Hepatocyte (in vitro differentiated cells): Measurements from ENCODE around the gene PORCN. TPM values are rescaled to one million over a fixed set of nuclear protein-coding genes. Genes with fewer than 3 reads are reported as not detected.

Experiments
- DNase-seq: peaks from one replicate; pipeline ENCODE4 v3.0.0-alpha.2; 2016; ENCODE audit warnings: low spot score
- H2AFZ ChIP-seq: fragments of 200-600 bp; sonication (generic); 2 replicates; pipeline ENCODE4 v1.6.0; 2016; ENCODE audit warnings: antibody characterized with exemption, mild to moderate bottlenecking
- H3K27ac ChIP-seq: fragments of 200-600 bp; sonication (generic); 2 replicates; pipeline ENCODE4 v1.5.1; 2016; ENCODE audit warnings: mild to moderate bottlenecking
- H3K27me3 ChIP-seq: fragments of 200-600 bp; sonication (generic); 2 replicates; pipeline ENCODE4 v1.6.1; 2016
- H3K36me3 ChIP-seq: fragments of 200-600 bp; sonication (generic); replicated peaks from 2 replicates; pipeline ENCODE4 v1.5.1; 2016; ENCODE audit warnings: low read depth; ENCODE audit not compliant: insufficient read depth
- H3K4me1 ChIP-seq: fragments of 200-600 bp; sonication (generic); 2 replicates; pipeline ENCODE4 v1.5.1; 2016; ENCODE audit warnings: mild to moderate bottlenecking, moderate library complexity; ENCODE audit not compliant: insufficient read depth
- H3K4me2 ChIP-seq: fragments of 200-600 bp; sonication (generic); 2 replicates; pipeline ENCODE4 v1.6.0; 2016
- H3K4me3 ChIP-seq: fragments of 200-600 bp; sonication (generic); 2 replicates; pipeline ENCODE4 v1.5.1; 2016; ENCODE audit warnings: mild to moderate bottlenecking
- H3K79me2 ChIP-seq: fragments of 200-600 bp; sonication (generic); 2 replicates; pipeline ENCODE4 v1.6.0; 2017; ENCODE audit warnings: mild to moderate bottlenecking
- H3K9me2 ChIP-seq: fragments of 200-600 bp; sonication (generic); replicated peaks from 2 replicates; pipeline ENCODE4 v1.6.0; 2017; ENCODE audit warnings: mild to moderate bottlenecking; ENCODE audit not compliant: insufficient read depth
- H3K9me3 ChIP-seq: fragments of 200-600 bp; sonication (generic); 2 replicates; pipeline ENCODE4 v1.5.1; 2016; ENCODE audit warnings: low read depth, mild to moderate bottlenecking
- H4K20me1 ChIP-seq: fragments of 200-600 bp; sonication (generic); 2 replicates; pipeline ENCODE4 v1.6.0; 2016; ENCODE audit warnings: mild to moderate bottlenecking; ENCODE audit not compliant: insufficient read depth, poor library complexity, severe bottlenecking
- CTCF ChIP-seq: fragments of 200-600 bp; sonication (generic); IDR thresholded peaks from 2 replicates; pipeline ENCODE4 v1.5.1; 2016; ENCODE audit warnings: antibody characterized with exemption, mild to moderate bottlenecking; ENCODE audit not compliant: poor library complexity
- EZH2 ChIP-seq: fragments of 200-600 bp; sonication (generic); IDR thresholded peaks from 2 replicates; pipeline ENCODE4 v1.6.1; 2016; ENCODE audit warnings: antibody characterized with exemption, mild to moderate bottlenecking, borderline replicate concordance
- EZH2phosphoT487 ChIP-seq: fragments of 200-600 bp; sonication (generic); IDR thresholded peaks from one replicate; pipeline ENCODE4 v1.6.1; 2018; ENCODE audit warnings: antibody characterized with exemption, mild to moderate bottlenecking, low read depth, moderate library complexity; ENCODE audit not compliant: unreplicated experiment, severe bottlenecking
- WGBS: methylation state at CpG from one replicate; pipeline ENCODE4 v1.1.6; 2016; ENCODE audit warnings: low lambda C conversion rate; ENCODE audit errors: missing lambda C conversion rate; 5-methylcytosine and 5-hydroxymethylcytosine counted together
- polyA plus RNA-seq: library from polyadenylated mRNA; unstranded; fragments of >200 nt; fragmentation: Nextera tagmentation; extraction: Ambion mirVana; gene quantifications from 2 replicates; pipeline ENCODE4 v1.2.1, GENCODE V29; 2016
- total RNA-seq: library from RNA; depleted of rRNA; stranded (reverse); fragments of >200 nt; gene quantifications from 2 replicates; pipeline ENCODE4 v1.2.3, GENCODE V29; 2014

PORCN gene
- total and polyA plus RNA-seq, 2 experiments from 2014 or later, result 7.9 to 12.8 TPM

- no peak overlapping the region for H2AFZ ChIP-seq
- no peaks in the 10 kb centered on the region for H3K9me3 ChIP-seq
- no peaks in the 10 kb centered on the region for H3K36me3 ChIP-seq
- H3K79me2 ChIP-seq, result no peaks in the 10 kb centered on the region
- no peak overlapping the region for H3K4me2 ChIP-seq
- no peak overlapping the region for H3K4me3 ChIP-seq
- no peaks in the 10 kb centered on the region for H3K4me1 ChIP-seq
- no peaks in the 10 kb centered on the region for H4K20me1 ChIP-seq
- peak overlapping the region; percentile 21 for H3K27ac ChIP-seq
- H3K27me3 ChIP-seq, result no peaks in the 10 kb centered on the region
- DNase-seq, result no peak
- no peaks in the 10 kb centered on the region for H3K9me2 ChIP-seq
- no peak for TF ChIP-seq EZH2
- TF ChIP-seq EZH2phosphoT487, result no peak
- TF ChIP-seq CTCF, result no peak
- WGBS, result 75% methylated on average over 3 of the region's 3 CpGs
Measured at GRCh38 chrX:48488034-48488433, 20.8 kb upstream of the PORCN start.

- Histone ChIP-seq H3K79me2 (no peaks in the 10 kb centered on the region), H3K27me3 (no peaks in the 10 kb centered on the region), H2AFZ (no peak overlapping the region), H3K9me2 (no peaks in the 10 kb centered on the region), H3K4me3 (no peak overlapping the region), H3K9me3 (no peaks in the 10 kb centered on the region), H3K27ac (no peak overlapping the region), H4K20me1 (no peaks in the 10 kb centered on the region), H3K4me1 (no peaks in the 10 kb centered on the region), H3K4me2 (no peak overlapping the region), H3K36me3 (no peaks in the 10 kb centered on the region)
- TF ChIP-seq EZH2 (no peak), CTCF (no peak), EZH2phosphoT487 (no peak)
- WGBS, result 81% methylated on average over 9 of the region's 9 CpGs
- DNase-seq, result no peak
Measured at GRCh38 chrX:48489296-48489695, 19.5 kb upstream of the PORCN start.

DNA sequence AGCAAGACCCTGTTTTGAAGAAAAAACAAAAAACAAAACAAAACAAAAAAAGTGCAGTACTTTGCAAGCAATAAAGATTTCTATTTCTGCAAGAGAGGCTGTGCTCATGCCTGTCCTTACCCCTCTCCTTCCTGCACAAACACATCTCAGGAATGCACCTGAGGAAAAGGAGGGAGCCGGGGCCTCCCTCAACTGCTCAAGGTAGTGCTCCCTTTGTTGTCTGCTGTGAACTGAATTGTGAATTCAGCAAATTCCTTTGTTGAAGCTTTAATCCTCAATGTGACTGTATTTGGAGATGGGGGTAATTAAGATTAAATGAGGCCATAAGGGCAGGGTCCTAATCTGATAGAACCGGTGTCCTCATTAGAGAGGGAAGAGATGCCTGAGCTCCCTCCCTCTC lies 18.9 kb upstream of the PORCN start:
- Histone ChIP-seq H3K9me3 (no peaks in the 10 kb centered on the region), H3K4me1 (no peaks in the 10 kb centered on the region), H3K36me3 (no peaks in the 10 kb centered on the region), H2AFZ (no peak overlapping the region), H3K79me2 (no peaks in the 10 kb centered on the region), H3K27ac (no peak overlapping the region), H3K4me3 (no peak overlapping the region), H3K4me2 (no peak overlapping the region), H3K27me3 (no peaks in the 10 kb centered on the region), H3K9me2 (no peaks in the 10 kb centered on the region), H4K20me1 (no peaks in the 10 kb centered on the region)
- DNase-seq, result no peak
- no peak for TF ChIP-seq CTCF
- WGBS, result 59% methylated on average over 2 of the region's 2 CpGs

DNA sequence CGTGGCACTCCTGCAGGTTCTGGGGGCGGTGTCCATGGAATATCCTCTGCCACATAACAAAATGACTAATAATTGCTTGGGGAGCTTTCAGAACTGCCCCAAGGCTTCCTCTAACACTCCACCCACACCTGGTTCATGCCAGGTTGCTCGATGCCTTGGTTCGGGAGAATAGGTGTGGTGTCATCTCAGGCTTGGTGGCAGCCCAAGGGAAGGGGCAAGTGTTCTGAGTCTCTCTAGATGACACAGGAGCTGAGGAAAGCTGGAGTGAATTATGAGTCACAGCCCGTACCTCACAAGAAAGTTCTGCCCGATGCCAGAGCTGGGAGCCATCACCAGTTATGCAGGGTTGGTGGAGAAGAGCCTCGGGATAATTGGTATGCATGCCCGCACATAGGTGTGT lies 18.1 kb upstream of the PORCN start:
- no peaks in the 10 kb centered on the region for H4K20me1 ChIP-seq
- no peak for TF ChIP-seq CTCF
- no peak for TF ChIP-seq EZH2phosphoT487
- TF ChIP-seq EZH2, result no peak
- H3K4me2 ChIP-seq, result no peak overlapping the region
- H3K4me3 ChIP-seq, result no peak overlapping the region
- WGBS, result 83% methylated on average over 8 of the region's 8 CpGs
- no peaks in the 10 kb centered on the region for H3K79me2 ChIP-seq
- H3K9me3 ChIP-seq, result no peaks in the 10 kb centered on the region
- H3K27ac ChIP-seq, result no peak overlapping the region
- no peak for DNase-seq
- no peak overlapping the region for H2AFZ ChIP-seq
- no peaks in the 10 kb centered on the region for H3K27me3 ChIP-seq
- no peaks in the 10 kb centered on the region for H3K9me2 ChIP-seq
- no peaks in the 10 kb centered on the region for H3K4me1 ChIP-seq
- H3K36me3 ChIP-seq, result no peaks in the 10 kb centered on the region
